Measurements from ENCODE around the gene MFSD6L.

MFSD6L gene

GRCh38 chr17:8791248-8791909 is 7.8 kb downstream of the MFSD6L start:
- DNase-seq: no peak

GRCh38 chr17:8789743-8790142 is 9.4 kb downstream of the MFSD6L start:
- no peak for DNase-seq

DNA sequence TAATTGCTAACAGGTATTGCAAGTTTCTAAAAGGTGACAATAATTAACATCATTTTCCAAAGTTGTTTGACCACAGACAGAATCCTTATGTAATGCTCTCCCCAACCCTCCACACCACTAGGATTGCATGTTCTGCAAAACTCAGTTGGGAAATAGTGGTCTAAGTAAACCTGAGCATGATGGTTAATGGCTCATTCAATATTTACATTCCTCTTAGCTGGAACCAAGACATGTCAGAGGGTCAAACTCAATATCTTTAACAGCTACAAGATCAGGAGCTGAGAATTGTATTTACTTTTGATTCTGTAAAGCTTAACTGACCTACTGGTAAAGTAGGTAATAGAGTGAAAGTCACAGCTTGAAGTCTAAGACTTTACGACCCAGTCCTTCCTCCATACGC is 10.2 kb downstream of the MFSD6L start:
- DNase-seq: no peak

- DNase-seq: no peak
Measured at GRCh38 chr17:8785547-8786413, 13.4 kb downstream of the MFSD6L start.

- DNase-seq: no peak
Measured at GRCh38 chr17:8782176-8782575, 17.0 kb downstream of the MFSD6L start.

DNA sequence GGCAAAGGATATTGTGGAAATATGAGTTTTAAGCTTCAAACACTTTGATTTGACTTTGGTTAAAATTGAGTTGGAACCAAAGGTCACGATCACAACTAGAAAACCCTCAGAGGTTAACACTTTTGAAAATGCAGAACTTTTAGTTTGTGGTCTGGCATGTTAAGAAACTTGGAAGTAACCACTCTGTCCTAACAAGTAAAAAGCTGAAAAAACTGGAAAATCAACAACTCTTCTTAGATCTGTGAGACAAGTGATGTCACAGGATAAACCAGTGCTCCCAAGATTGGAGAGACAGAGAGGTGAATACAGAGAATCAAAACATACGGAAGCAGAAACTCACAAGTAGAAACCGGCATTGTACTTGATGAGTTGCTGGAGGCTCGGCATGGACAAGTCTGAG is 17.4 kb downstream of the MFSD6L start:
- no peak for DNase-seq

DNA sequence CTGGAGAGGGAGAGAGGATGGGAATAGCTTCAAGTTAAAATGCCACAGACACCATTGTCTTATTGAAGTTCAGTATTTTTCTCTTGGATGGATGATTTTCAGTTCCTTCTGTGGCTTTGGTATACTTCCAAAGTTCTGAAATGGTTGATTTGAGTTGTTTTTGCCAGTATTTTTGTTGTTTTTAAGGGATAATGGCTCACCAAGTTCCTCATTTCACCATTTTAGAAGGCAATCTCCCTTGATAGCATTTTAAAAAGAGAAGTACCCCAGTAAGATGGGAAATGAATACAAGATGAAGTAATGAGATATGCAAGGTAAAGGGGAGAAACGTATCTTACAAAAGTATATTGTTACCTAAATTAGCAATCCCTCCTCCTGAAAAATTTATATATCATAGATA is 22.3 kb downstream of the MFSD6L start:
- no peak for DNase-seq

GRCh38 chr17:8776248-8776647 is 22.9 kb downstream of the MFSD6L start:
- no peak for DNase-seq

DNA sequence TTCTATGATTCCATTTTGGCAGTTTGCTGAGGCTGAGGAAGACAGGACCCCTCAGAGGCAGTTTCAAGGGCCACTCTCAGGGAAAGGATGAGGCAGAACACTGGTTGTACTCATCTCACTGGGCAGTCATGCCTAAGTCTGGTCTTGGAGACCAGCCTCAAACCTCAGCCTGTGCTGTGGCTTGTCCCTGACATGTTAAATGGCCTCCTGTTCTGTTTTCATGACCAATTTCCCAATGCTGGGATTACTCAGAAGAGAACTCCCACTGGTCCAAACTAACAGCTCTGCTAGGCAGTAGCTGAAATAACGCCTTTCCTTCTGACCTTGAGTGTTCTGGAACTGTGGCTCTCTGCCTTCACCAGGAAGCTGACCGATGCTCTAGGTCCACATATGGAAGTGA is 32.4 kb downstream of the MFSD6L start:
- no peak for DNase-seq

DNA sequence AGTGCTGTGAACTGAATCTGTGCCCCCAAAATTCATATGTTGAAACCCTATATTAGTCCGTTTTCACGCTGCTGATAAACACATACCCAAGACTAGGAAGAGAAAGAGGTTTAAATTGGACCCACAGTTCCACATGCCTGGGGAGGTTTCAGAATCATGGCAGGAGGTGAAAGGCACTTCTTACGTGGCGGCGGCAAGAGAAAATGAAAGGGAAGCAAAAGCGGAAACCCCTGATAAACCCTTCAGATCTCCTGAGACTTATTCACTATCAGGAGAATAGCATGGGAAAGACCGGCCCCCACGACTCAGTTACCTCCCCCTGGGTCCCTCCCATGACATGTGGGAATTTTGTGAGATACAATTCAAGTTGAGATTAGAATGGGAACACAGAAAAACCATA is 37.2 kb downstream of the MFSD6L start:
- no peak for DNase-seq

- no peak for DNase-seq
Measured at GRCh38 chr17:8758137-8758596, 41.0 kb downstream of the MFSD6L start, which contains the start of gene SPDYE4. SPDYE4 (minus strand) TSS chr17:8758546; CDS start chr17:8758382, 164 bp downstream.

DNA sequence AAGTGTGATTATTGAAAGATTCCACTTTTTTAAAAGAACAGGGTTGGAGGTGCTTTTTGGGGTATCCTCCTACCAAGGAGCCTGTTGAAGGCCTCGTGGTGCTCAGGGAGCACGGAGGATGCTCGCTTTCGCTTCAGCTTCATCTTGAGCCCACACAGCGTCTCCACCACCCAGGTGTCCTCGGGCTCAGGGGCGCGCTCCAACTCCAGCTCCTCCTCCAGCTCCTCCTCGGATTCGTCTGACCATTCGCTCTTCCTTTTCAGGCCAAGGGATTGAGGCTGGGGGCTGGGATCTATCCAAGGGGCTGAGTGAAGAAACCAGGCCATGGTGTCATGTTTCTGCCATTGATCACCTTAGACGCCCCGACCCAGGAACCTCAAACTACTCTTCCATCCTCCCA is 42.0 kb downstream of the MFSD6L start:
- no peak for DNase-seq

DNA sequence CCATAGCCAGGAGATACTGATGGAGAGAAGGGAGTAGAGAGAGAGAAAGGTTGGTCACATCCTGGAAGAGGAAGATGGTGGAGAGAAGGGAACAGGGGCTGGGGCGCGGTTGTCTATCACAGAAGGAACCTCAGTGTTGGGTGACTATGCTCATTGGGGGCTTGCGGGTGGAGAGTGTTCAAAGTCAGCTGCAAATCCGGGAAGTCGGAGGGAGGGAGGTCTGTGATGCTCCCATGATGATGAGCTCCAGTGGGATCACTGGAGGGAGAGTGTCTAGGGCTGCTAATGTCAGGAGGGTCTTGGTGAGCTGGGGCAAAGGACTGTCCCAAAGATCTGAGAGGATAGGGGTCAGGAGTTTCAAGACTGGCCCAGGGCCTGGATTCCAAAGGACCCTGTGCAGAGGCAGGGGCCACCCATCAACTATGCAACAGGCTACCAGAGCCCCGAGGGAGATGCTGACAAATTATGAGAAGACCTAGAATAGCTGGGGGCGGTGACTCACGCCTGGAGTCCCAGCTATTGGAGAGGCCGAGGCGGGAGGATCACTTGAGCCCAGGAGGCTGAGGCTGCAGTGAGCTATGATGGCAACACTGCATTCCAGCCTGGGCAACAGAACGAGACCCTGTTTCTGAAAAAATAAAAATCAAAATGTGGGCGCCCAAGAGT is 43.4 kb downstream of the MFSD6L start:
- no peak for DNase-seq

DNA sequence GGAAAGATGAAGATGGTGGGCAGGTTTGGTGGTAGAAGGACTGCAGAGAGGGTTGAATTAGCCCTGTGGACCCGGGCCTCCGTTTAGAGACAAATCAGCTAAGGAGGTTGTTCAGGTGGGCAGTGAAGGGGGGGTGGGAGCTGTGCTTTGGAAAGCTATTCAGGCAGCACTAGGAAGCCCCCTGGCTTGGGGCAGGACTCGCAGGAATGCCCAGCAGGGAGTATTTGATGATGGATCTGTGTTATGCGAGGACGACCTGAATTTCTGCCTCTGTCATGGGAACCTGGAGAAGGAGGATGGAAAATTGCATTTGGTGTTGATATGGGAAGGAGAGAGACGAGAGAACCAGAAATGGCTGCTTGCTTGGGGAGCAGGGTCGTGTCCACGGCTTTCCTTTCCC is 44.3 kb downstream of the MFSD6L start:
- DNase-seq: no peak

GRCh38 chr17:8753976-8754440 is 45.2 kb downstream of the MFSD6L start:
- no peak for DNase-seq

GRCh38 chr17:8753136-8753975 is 45.8 kb downstream of the MFSD6L start:
- DNase-seq: no peak

- DNase-seq: no peak
Measured at GRCh38 chr17:8749616-8750015, 49.5 kb downstream of the MFSD6L start.

GRCh38 chr17:8747742-8748141 is 51.4 kb downstream of the MFSD6L start:
- DNase-seq: no peak

Data from activated gamma-delta T cell (primary cell).